Stimulated activated CD4-positive, alpha-beta T cell treated with anti-CD3 and anti-CD28 coated beads, Interleukin-12 subunit alpha, Interleukin-12 subunit beta, amount 100 ng/mL, for 24 hours (primary cell): Measurements from ENCODE around the gene PIP5KL1.
A peak's percentile ranks its signal among the peaks of the same experiment; 100 is the strongest.

Experiments
- DNase-seq, 2 experiments: peaks; one replicate each; pipeline ENCODE4 v3.0.0-alpha.2; 2020; ENCODE audit warnings: low read depth in 2 of 2

Gene PIP5KL1

GRCh38 chr9:127930231-127931091 is at the start of gene PIP5KL1:
Gene PIP5KL1, minus strand, starts transcription at chr9:127930777. Its CDS starts 25 bp downstream, at chr9:127930752.
- DNase-seq, result peak in 1 of 2 experiments; percentile 65

- DNase-seq, result no peak
Observed at GRCh38 chr9:127980060-127980705, 49.6 kb upstream of the PIP5KL1 start.

GRCh38 chr9:127979333-127980059 is 48.9 kb upstream of the PIP5KL1 start:
- no peak for DNase-seq

- no peak for DNase-seq
Observed at GRCh38 chr9:127979015-127979332, 48.4 kb upstream of the PIP5KL1 start.

- DNase-seq, result no peak
Observed at GRCh38 chr9:127977884-127978647, 47.5 kb upstream of the PIP5KL1 start.

GRCh38 chr9:127977009-127977883 is 46.7 kb upstream of the PIP5KL1 start:
- DNase-seq, result no peak

- DNase-seq, result no peak
Observed at GRCh38 chr9:127976498-127976897, 45.9 kb upstream of the PIP5KL1 start.

GRCh38 chr9:127975376-127976315 is 45.1 kb upstream of the PIP5KL1 start:
- DNase-seq, result no peak

- DNase-seq, result no peak
Observed at GRCh38 chr9:127974769-127975261, 44.2 kb upstream of the PIP5KL1 start.

GRCh38 chr9:127974001-127974768 is 43.6 kb upstream of the PIP5KL1 start:
- no peak for DNase-seq

- no peak for DNase-seq
Observed at GRCh38 chr9:127973169-127974000, 42.8 kb upstream of the PIP5KL1 start.

- no peak for DNase-seq
Observed at GRCh38 chr9:127972236-127972871, 41.8 kb upstream of the PIP5KL1 start.

GRCh38 chr9:127971357-127972235 is 41.0 kb upstream of the PIP5KL1 start:
- DNase-seq, result no peak

- peak in 1 of 2 experiments; percentile 59 for DNase-seq
Observed at GRCh38 chr9:127970401-127971313, 40.1 kb upstream of the PIP5KL1 start.

- no peak for DNase-seq
Observed at GRCh38 chr9:127968700-127969383, 38.3 kb upstream of the PIP5KL1 start.
